ENCODE data around the gene ACY1.

ACY1 gene

GRCh38 chr3:51946796-51947195 lies 36.5 kb upstream of the ACY1 start:
- DNase-seq = no peak

DNA sequence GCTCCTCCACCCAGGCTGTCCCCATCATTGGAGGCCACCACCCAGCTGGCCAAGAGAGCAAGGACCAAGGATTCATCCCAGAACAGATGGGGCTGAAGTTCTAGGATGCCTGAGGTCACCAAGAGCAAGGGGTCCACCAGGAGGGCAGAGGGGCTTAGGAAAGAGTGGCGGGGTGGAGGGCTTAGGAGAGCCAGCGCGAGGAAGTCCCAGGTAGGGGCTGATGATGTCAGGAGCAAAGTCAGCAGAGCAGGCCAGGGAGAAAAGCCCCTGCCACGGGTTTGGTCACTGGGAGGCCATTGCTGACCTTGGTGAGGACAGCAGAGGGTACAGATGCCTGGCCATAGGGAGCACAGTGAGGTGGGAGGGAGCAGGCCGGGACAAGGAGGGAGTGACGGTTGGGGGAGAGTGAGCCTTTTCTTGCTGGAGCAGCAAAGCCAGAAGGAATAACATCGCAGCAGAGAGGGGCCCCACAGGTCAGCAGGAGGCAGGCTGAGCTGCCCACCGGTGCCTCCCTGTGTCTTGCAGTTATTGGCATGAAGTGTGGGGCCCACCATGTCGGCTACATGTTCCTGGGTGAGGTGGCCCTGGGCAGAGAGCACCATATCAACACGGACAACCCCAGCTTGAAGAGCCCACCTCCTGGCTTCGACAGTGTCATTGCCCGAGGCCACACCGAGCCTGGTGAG lies 36.0 kb upstream of the ACY1 start:
- no peak for DNase-seq

DNA sequence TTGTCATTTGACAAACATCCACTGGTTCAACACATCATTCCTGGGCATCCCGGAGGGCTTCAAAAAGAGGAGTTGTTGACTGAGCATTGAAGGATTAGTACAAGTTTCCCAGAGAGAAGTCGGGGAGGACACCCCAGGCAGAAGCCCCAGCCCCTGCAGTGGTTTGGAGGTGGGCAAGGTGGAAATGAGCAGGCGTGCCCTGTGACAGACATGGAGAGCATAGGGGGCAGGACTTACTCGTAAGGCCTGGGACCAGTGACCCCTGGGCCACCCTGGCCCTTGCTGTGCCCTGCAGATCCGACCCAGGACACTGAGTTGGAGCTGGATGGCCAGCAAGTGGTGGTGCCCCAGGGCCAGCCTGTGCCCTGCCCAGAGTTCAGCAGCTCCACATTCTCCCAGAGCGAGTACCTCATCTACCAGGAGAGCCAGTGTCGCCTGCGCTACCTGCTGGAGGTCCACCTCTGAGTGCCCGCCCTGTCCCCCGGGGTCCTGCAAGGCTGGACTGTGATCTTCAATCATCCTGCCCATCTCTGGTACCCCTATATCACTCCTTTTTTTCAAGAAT lies 35.2 kb upstream of the ACY1 start:
- DNase-seq = no peak

- DNase-seq = no peak
Observed at GRCh38 chr3:51949121-51949520, 34.2 kb upstream of the ACY1 start.

- no peak for DNase-seq
Observed at GRCh38 chr3:51950899-51951298, 32.4 kb upstream of the ACY1 start.

DNA sequence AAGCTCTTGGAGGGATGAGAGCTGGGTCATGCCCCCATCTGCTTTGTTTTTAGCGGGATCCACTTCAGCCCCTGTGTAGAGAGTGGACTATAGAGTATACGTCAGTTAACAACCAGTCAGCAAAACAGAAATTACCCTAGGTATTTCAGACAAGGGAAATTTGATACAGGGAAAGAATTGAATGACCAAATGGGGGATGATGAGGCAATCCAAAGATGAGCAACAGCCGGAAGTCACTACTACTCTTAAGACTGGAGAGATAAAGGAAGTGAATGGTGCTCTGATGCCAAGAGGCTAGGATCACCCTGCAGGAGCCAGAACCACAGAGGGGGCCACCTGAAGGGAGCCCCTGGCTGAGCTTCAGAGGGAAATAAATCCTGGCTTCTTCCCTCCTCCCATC lies 29.9 kb upstream of the ACY1 start:
- DNase-seq = no peak

GRCh38 chr3:51954105-51954504 lies 29.2 kb upstream of the ACY1 start:
- no peak for DNase-seq

DNA sequence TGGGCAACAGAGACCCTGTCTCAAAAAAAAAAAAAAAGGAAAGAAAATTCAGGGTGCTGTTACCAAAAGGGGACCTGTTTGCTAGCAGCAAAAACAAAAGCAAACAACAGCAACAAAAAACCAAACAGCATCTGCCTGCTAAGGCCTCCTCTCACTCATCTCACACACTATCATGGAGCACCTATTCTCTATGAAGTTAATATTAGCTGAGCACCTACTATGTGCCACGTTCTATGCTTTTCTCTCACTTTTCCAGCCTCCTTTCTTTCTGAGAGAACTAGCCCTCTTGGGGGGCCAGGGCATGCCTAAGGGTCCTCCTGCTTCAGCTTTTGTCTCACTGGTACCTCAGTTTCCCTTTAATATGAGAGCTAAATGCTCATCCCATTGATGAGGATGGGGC lies 28.6 kb upstream of the ACY1 start:
- no peak for DNase-seq

GRCh38 chr3:51955175-51955892 lies 28.0 kb upstream of the ACY1 start, which contains the start of gene GPR62:
GPR62 (plus strand) TSS chr3:51955381; CDS start chr3:51955653, 272 bp downstream.
- DNase-seq = no peak

DNA sequence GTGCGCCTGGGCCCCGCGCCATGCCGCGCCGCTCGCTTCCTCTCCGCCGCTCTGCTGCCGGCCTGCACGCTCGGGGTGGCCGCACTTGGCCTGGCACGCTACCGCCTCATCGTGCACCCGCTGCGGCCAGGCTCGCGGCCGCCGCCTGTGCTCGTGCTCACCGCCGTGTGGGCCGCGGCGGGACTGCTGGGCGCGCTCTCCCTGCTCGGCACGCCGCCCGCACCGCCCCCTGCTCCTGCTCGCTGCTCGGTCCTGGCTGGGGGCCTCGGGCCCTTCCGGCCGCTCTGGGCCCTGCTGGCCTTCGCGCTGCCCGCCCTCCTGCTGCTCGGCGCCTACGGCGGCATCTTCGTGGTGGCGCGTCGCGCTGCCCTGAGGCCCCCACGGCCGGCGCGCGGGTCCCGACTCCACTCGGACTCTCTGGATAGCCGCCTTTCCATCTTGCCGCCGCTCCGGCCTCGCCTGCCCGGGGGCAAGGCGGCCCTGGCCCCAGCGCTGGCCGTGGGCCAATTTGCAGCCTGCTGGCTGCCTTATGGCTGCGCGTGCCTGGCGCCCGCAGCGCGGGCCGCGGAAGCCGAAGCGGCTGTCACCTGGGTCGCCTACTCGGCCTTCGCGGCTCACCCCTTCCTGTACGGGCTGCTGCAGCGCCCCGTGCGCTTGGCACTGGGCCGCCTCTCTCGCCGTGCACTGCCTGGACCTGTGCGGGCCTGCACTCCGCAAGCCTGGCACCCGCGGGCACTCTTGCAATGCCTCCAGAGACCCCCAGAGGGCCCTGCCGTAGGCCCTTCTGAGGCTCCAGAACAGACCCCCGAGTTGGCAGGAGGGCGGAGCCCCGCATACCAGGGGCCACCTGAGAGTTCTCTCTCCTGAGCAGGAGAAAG lies 27.2 kb upstream of the ACY1 start:
- no peak for DNase-seq

DNA sequence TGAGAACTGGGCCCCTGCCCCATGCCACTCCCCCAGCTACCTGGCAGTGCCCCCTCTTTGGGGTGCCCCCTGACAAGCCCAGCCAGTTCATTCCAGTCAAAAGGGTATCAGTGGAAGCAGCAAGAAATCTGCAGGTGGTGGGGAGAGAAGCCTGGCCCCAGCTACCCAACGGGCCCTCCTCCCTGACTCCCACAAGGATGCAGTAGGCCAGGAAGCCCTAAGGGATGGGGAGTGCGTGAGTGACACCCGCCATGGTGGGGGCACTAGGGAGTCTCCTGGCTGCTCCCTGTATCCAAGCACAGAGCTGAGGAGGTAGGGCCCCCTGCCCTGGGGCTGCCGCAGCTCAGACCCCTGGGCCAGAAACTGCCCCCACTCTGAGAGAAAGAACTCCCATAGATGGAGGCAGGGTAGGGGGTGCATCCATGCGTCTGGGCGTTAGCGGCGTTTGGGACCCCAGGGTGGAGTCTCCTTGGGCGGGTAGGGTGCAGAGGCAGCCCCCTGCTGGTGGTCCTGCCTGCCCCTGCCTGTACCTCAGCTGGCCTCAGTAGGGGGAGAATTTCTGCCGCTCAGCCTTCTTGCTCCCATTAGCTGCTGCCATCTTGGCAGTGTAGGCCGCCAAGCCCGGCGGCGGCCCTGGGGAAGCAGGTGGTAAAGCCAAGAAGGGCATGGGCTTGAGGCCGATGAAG lies 25.7 kb upstream of the ACY1 start:
- DNase-seq = no peak

GRCh38 chr3:51958603-51959521 lies 24.5 kb upstream of the ACY1 start:
- DNase-seq = no peak

GRCh38 chr3:51959651-51960050 lies 23.7 kb upstream of the ACY1 start:
- DNase-seq = no peak

GRCh38 chr3:51960386-51960785 lies 22.9 kb upstream of the ACY1 start:
- DNase-seq = no peak

DNA sequence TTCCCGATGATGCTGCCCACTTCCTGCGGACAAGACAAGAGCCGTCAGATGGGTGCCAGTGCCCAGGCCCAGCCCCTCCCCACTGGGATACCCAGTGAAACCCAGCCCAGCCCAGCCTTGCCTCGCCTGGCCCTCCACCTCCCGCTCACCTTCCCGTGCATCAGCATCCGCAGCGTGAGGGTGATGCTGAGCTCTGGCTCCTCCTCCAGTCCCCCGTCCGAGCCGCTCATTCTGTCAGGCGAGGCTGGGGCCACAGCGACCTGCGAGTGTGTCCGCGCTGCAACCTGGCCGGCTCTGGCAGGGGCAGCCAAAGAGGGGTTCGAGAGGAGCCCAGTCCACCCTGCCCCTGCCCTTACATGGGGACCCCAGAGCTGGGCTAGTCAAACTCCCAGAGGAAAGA lies 22.3 kb upstream of the ACY1 start:
- DNase-seq = no peak

- DNase-seq = no peak
Observed at GRCh38 chr3:51961602-51962569, 21.4 kb upstream of the ACY1 start.

GRCh38 chr3:51962854-51963530 lies 20.3 kb upstream of the ACY1 start:
- no peak for DNase-seq

DNA sequence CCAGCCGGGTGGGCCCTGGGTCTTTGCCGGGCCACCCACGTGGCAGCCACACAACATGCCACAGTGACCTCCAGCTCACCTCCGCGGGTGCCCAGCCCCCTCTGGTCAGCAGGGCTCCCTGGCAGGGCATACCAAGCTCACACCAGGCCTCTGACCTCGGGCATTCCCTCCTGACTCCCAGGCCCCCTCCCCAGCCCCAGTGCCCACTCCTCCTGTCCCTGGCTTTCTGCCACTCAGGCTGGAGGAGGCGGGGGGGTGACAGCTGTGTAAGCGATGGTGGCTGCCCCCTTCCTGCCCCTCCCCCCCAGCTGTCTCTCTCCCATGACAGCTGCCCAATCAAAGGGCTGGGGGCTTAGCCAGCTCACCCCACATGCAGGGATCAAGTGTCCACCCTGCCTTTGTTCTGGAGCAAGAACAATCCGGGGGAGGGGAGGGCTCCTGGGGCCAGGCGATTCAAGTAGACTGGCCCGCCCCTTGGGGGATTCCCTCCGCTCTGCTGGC lies 19.3 kb upstream of the ACY1 start:
- DNase-seq = no peak

DNA sequence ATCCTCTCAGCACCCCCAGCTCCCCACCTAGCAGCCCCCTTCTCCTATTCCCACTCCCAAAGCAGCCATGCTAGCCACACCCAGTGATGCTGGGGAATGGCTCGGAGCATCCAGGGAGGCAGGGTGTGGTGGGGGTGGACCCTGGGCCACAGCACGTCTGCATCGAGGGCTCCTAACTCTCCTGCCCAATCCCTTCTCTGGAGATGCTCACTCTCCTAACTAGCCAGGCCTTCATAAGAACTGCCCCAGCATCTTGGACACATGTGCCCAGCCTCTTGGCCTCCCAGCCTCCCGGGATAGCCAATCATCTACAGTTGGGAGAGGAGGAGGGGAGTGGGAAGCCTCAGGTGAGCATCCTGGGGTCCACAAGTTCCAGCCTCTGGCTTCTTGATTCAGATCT lies 18.8 kb upstream of the ACY1 start:
- no peak for DNase-seq

GRCh38 chr3:51966016-51966415 lies 17.3 kb upstream of the ACY1 start:
- no peak for DNase-seq
